SK-N-SH treated with all-trans-retinoic acid at 6 μM for 48 hours (cell line): ENCODE results near the gene RECQL5.

Experiments used
- BACH2 ChIP-seq: fragments of 250-450 bp; sonication (Bioruptor Pico); IDR thresholded peaks from 2 replicates; pipeline ENCODE4 v1.9.0; 2021; ENCODE audit warnings: mild to moderate bottlenecking, borderline replicate concordance
- CREB5 ChIP-seq: fragments of 250-450 bp; sonication (Bioruptor Pico); IDR thresholded peaks from 2 replicates; pipeline ENCODE4 v1.5.1; 2020; ENCODE audit warnings: low read depth, mild to moderate bottlenecking, moderate library complexity
- CSDC2 ChIP-seq: fragments of 250-450 bp; sonication (Bioruptor Pico); IDR thresholded peaks from 2 replicates; pipeline ENCODE4 v1.5.0; 2020; ENCODE audit warnings: mild to moderate bottlenecking, moderate library complexity
- CSRNP3 ChIP-seq: fragments of 250-450 bp; sonication (Bioruptor Pico); IDR thresholded peaks from 2 replicates; pipeline ENCODE4 v1.5.1; 2021; ENCODE audit warnings: mild to moderate bottlenecking, moderate library complexity
- OSR1 ChIP-seq: fragments of 250-450 bp; sonication (Bioruptor Pico); IDR thresholded peaks from 2 replicates; pipeline ENCODE4 v1.8.0; 2022; ENCODE audit warnings: moderate library complexity, mild to moderate bottlenecking, inconsistent platforms
- PATZ1 ChIP-seq: fragments of 250-450 bp; sonication (Bioruptor Pico); IDR thresholded peaks from 2 replicates; pipeline ENCODE4 v1.8.0; 2020; ENCODE audit warnings: mild to moderate bottlenecking, moderate library complexity, borderline replicate concordance
- RARB ChIP-seq: fragments of 250-450 bp; sonication (Bioruptor Pico); IDR thresholded peaks from 2 replicates; pipeline ENCODE4 v1.8.0; 2021; ENCODE audit warnings: mild to moderate bottlenecking, moderate library complexity
- ZC3H10 ChIP-seq: fragments of 250-450 bp; sonication (Bioruptor Pico); IDR thresholded peaks from 2 replicates; pipeline ENCODE4 v1.5.1; 2021; ENCODE audit warnings: mild to moderate bottlenecking, moderate library complexity
- ZFP3 ChIP-seq: fragments of 250-450 bp; sonication (Bioruptor Pico); IDR thresholded peaks from 2 replicates; pipeline ENCODE4 v1.5.0; 2020; ENCODE audit warnings: mild to moderate bottlenecking, moderate library complexity
- ZNF565 ChIP-seq: fragments of 450-650 bp; formaldehyde crosslinking; conservative IDR thresholded peaks from 2 replicates; pipeline ENCODE4 v1.5.0; 2020; ENCODE audit warnings: low read depth, mild to moderate bottlenecking, moderate library complexity
- ZNF70 ChIP-seq: fragments of 450-650 bp; formaldehyde crosslinking; IDR thresholded peaks from 2 replicates; pipeline ENCODE4 v1.5.0; 2020; ENCODE audit warnings: mild to moderate bottlenecking, moderate library complexity
- ZNF8 ChIP-seq: fragments of 450-650 bp; formaldehyde crosslinking; IDR thresholded peaks from 2 replicates; pipeline ENCODE4 v1.5.0; 2020; ENCODE audit warnings: mild to moderate bottlenecking, moderate library complexity

DNA sequence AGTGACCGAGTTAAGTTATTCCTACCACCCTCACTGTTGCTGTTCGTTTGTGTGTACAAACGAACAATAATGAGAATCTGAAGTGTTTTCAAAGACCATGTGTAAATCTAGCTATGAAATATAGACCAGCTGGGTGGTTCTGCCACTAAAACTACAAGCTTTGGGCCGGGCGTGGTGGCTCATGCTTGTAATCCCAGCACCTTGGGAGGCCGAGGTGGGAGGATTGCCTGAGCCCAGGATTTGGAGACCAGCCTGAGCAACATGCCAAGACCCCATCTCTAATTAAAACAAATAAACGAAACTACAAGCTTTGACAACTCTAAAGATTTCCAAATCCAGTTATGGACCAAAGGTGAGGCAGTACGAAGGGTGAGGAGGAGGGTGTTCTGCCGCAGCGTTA, 973 bp downstream of the RECQL5 start:
- TF ChIP-seq OSR1 (CRISPR knock-in tag) (no peak), CSDC2 (CRISPR knock-in tag) (no peak), RARB (CRISPR knock-in tag) (no peak), CREB5 (CRISPR knock-in tag) (no peak), ZNF8 (CRISPR knock-in tag) (no peak), ZC3H10 (CRISPR knock-in tag) (no peak), PATZ1 (CRISPR knock-in tag) (no peak), BACH2 (CRISPR knock-in tag) (no peak), CSRNP3 (CRISPR knock-in tag) (no peak), ZNF70 (no peak), ZNF565 (no peak), ZFP3 (CRISPR knock-in tag) (no peak)
